GM21717 (cell line): ENCODE results near the gene ITGAV.

ENCODE experiments used
- ATAC-seq: cut with Tn5 transposase; IDR thresholded peaks from one replicate; pipeline ENCODE4 v1.9.1; 2021; ENCODE audit warnings: mild to moderate bottlenecking, moderate library complexity; ENCODE audit not compliant: unreplicated experiment

ITGAV gene

GRCh38 chr2:186659383-186659782, 69.5 kb downstream of the ITGAV start:
- no peak for ATAC-seq

DNA sequence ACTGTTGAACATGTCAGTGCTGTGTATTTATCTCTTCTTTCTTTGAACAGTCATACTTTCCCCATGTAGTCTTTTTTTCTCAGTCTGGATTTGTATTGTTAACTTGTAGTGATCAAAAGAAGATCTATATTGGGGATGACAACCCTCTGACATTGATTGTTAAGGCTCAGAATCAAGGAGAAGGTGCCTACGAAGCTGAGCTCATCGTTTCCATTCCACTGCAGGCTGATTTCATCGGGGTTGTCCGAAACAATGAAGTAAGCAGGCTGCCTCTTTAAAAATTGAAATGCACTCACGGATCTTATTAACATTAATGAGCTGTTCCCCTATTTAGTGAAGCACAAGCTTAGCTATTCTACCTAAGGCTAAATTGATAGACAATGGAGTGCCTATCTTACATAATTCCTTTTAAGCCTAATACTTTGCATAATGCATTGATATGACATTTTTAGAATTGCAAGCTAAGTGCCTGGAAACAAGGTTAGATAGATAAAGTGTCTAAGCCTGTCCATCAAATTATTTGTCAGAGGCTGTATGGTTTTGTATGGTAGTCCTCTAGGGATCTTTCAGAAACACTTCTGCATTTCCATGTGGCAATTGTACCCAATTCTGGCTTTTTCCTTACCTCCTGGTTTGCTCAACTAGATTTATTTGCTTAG, 74.7 kb downstream of the ITGAV start:
- no peak for ATAC-seq

GRCh38 chr2:186669146-186669545, 79.3 kb downstream of the ITGAV start:
- ATAC-seq: no peak

GRCh38 chr2:186670831-186671230, 81.0 kb downstream of the ITGAV start:
- no peak for ATAC-seq

DNA sequence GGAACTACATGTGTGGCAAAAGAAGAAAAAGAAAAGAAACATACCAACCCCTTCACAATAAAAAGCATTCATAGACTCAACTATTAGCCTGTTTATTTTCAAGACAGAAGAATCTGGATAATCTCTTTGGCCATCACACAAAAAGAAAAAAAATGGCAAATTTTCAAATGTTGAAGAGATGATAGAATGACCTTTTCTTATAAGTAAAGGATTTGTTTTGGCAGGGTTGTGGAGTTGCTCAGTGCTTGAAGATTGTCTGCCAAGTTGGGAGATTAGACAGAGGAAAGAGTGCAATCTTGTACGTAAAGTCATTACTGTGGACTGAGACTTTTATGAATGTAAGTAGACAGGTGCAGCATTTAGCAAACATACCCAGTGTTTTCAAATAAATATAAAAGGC, 85.5 kb downstream of the ITGAV start:
- no peak for ATAC-seq

- ATAC-seq: no peak
These were observed 93.5 kb downstream of the ITGAV start for GRCh38 chr2:186683341-186683740.

DNA sequence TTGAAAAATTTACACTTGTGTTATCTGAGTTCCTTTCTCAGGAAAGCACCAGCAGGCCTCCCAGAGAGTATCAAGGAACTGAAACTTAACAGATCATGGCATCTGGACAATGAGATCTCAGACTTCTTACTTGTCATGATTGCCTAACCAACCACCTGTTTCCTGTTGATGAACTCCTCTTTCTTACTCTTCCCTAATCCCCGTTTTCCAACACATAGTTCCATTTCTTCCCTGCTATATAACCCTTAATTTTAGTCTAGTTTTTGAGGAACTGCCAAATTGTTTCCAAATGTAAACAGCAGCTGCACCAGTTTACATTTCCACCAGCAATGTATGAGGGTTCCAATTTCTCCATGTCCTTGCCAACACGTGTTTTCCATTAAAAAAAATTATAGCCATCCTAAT, 98.0 kb downstream of the ITGAV start:
- ATAC-seq: no peak

- ATAC-seq: no peak
These were observed 99.0 kb downstream of the ITGAV start for GRCh38 chr2:186688813-186689212.

DNA sequence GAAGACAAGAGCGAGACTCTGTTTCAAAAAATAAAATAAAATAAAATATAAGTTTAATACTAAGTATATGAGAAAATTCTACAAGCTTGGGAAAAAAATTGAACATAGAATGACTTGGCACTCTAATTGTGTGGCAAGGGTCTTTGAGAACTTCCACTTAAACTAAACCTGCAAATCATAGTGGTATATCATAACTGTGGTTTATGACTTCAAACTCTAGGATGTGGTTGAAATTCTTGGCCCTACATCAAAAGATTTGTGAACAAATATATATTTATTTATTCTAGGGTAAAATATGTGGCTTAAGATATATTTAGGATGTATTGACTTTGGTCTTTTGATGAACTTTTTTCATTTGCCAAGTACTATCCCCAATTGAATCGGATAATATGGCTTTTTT, 100.9 kb downstream of the ITGAV start:
- ATAC-seq: no peak

- ATAC-seq: no peak
These were observed 101.4 kb downstream of the ITGAV start for GRCh38 chr2:186691231-186691630.

GRCh38 chr2:186691900-186692299, 102.0 kb downstream of the ITGAV start:
- ATAC-seq: no peak

DNA sequence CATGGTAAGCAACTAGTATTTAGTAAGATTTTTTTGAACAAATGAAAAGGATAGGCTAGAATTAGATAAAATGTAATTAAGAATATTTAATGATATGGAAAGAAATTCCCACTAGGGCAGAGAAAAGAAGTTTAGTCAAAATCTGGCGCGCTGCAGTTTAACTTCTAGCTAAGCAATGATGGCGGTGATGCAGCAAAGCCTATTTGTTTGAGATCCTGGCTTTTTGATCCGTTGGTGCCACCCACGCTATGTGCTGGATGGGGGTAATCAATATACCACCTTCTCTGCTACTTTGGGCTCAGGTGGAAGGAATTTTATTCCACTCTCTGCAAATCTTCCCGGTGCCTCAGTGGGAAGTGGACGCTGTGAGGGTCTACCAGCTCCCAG, 103.6 kb downstream of the ITGAV start:
- no peak for ATAC-seq

DNA sequence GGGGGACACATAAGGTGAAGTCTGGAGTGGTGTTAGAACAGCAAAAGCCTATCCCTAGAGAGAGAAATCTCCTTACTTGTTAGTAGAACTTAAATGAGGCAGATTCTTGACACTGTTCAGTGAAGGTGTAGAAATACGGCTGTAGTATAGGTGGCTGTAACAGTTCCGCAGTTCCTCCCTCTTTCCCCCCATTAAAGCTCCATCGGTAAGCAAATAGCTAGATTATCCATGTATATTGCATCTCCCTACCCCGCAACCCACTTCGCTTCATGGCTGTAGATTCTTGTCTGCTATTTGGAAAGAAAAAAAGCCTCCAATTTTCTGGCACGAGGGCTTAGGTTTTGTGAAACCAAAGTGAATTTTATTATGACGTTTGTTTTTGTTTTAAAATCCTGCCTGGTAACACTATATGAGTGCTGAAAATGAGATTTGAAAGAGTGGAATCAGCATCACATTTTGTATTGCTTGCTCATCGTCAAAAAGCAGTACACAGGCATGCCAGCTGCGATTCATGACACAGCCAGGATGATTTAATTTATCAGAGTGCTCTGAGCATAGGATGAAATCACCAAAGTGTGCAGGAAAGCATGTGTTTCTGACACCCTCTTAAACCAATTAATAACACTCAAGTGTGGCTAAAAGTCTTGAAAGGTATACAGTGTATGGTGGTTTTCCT, 105.4 kb downstream of the ITGAV start:
- no peak for ATAC-seq

DNA sequence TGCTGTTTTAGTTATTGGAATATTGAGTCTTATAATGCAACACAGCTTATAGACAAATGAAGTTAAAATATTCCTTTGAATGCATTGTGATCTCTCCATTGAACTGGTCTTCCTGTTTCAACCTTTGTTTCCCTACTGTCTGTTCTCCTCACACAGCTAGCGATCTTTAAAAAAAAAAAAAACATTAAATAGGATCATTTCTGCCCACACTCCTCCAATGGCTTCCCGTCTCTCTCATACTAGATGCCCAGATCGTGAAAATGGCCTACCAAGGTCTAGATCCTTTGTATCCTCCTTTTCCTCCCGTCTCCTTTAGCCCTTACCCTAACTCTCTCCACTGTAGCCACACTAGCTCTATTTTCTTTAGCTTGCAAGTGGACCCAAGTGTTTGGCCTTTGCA, 106.4 kb downstream of the ITGAV start:
- no peak for ATAC-seq

- ATAC-seq: no peak
These were observed 106.9 kb downstream of the ITGAV start for GRCh38 chr2:186696804-186697203.

DNA sequence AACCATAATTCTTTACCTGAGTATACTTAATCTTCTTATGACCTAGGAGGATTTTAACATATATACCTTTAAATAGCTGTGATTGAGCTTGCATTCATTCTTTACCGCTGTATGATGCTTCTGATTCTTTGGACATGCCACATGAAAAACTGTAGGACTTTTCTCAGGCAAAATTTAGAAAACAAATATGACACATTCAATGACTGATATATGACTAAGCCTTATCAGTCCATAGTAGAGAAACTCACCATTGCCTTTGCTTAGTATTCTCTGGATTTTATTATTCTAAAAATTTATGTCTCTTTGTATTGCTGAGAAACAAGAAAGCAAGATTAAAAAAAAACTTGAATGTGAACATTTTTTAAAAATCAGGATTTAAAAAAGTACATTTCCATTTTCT, 107.7 kb downstream of the ITGAV start:
- no peak for ATAC-seq

GRCh38 chr2:186699742-186700141, 109.9 kb downstream of the ITGAV start:
- ATAC-seq: no peak

- ATAC-seq: no peak
These were observed 112.2 kb downstream of the ITGAV start for GRCh38 chr2:186702006-186702405.

GRCh38 chr2:186702501-186702900, 112.6 kb downstream of the ITGAV start:
- ATAC-seq: no peak

GRCh38 chr2:186704897-186705296, 115.0 kb downstream of the ITGAV start:
- ATAC-seq: no peak

DNA sequence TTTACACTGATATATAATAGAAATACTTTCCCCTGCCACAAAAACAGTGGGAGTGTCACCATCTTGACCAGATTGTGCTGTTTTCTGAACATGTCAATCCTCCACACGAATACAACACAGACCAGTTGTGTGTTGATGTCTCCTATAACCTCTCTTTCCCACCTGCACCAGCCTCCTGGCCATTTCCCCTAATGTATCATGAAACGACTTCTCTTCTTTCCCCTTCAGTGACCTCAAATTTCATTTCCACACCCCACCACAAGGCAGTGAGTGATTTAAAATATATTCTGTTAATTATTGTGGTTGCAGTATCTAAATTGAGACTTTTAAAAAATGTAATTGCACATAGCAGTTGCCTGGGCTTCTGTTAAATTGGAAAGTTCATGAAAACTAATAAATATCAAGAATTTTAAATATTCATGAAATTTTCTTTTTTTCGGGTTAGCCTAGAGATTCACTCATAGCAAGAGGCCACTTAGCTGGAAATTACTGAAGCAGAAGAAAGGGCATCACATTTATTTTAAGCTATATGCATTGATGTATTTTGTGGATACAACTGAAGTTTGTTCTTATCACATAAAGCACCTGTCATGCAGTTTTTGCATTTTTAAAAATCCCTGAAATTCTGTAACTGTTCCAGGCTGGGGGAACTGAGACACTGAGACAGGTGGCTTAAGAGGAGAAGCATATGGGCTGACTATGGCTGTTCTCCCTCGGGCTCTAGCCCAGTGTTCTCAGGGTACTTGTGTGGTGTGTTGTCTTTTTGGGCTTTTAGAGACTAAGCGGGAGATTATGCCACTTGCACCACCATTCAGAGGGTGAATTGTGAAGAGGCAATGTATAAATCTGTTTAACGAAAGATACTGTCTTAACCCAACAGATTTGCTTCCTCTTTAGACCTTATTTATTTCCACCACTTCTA, 119.9 kb downstream of the ITGAV start:
- ATAC-seq: no peak

DNA sequence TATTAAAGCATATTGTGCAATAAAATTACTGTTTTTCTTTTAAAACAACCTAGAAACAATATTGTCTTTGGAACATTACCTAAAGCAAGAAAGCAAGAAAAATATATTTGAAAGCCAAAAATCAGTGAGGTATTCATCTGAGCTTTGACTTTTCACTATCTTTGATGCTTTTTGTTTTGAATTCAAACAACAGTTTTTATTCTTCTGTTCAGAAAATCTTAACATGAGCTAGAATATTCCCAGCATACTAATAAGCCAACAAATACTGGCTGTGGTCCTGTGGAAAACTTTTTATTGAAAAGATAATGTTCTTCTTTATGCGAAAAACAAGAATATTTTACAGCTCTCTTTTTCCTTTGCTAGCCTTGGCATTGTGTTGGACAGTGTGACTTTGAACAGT, 123.8 kb downstream of the ITGAV start:
- ATAC-seq: no peak
